Measurements from ENCODE around the gene ANGPTL7.

DNA sequence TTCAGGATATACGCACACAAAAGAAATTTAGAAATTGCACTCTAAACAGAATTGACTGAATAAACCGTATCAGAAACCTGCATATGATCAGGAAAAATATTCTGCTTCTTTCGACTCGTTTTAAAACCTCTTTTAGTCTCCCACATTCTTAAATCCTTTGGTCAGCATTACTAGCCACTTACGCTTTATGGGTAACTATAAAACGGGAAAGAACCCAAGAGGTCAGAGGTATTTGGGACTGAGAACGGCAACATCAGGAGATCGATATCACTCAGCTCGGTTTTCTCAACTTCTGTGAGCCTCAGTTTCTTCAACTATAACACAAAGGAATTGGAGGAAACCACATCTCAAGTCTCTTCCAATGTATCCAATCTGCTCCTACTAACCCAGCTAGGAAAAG, 36.4 kb upstream of the ANGPTL7 start:
- TF ChIP-seq POLR2A (IDR thresholded peaks at IDR 0.05) (no peak), CTCF (IDR thresholded peaks at IDR 0.05) (no peak), EP300 (IDR thresholded peaks at IDR 0.05) (no peak)
